H9 (cell line): ENCODE data around the gene BACH2. TPM values are rescaled to one million over a fixed set of nuclear protein-coding genes. Genes with fewer than 3 reads are reported as not detected.

ENCODE experiments used
- DNase-seq: peaks from one replicate; pipeline ENCODE4 v3.0.0-alpha.2; 2017
- H2AFZ ChIP-seq: one replicate; pipeline ENCODE4 v1.6.1; 2013; ENCODE audit warnings: mild to moderate bottlenecking, low read length, control low read depth, moderate library complexity
- H2AK5ac ChIP-seq: 2 replicates; pipeline ENCODE4 v1.6.1; 2013; ENCODE audit warnings: low read length, control low read depth, mixed read lengths; ENCODE audit not compliant: insufficient read length
- H2BK120ac ChIP-seq: one replicate; pipeline ENCODE4 v1.6.1; 2013; ENCODE audit warnings: low read depth, mild to moderate bottlenecking, low read length, control low read depth, inconsistent platforms; ENCODE audit not compliant: poor library complexity, severe bottlenecking
- H2BK12ac ChIP-seq: 2 replicates; pipeline ENCODE4 v1.6.1; 2013; ENCODE audit warnings: low read length, control low read depth, mixed read lengths, low read depth; ENCODE audit not compliant: insufficient read length
- H2BK15ac ChIP-seq: 2 replicates; pipeline ENCODE4 v1.6.1; 2013; ENCODE audit warnings: low read depth, low read length, control low read depth
- H2BK20ac ChIP-seq: one replicate; pipeline ENCODE4 v1.6.1; 2013; ENCODE audit warnings: low read depth, mild to moderate bottlenecking, low read length, control low read depth, inconsistent platforms; ENCODE audit not compliant: poor library complexity, severe bottlenecking
- H2BK5ac ChIP-seq: 2 replicates; pipeline ENCODE4 v1.6.1; 2013; ENCODE audit warnings: low read length, control low read depth, mixed read lengths; ENCODE audit not compliant: insufficient read length
- H3K14ac ChIP-seq: 2 replicates; pipeline ENCODE4 v1.6.1; 2013; ENCODE audit warnings: low read length, control low read depth; ENCODE audit not compliant: insufficient read depth
- H3K18ac ChIP-seq: 2 replicates; pipeline ENCODE4 v1.6.1; 2013; ENCODE audit warnings: low read depth, mild to moderate bottlenecking, mixed read lengths, low read length, control low read depth; ENCODE audit not compliant: insufficient read length
- H3K23ac ChIP-seq: 2 replicates; pipeline ENCODE4 v1.6.1; 2013; ENCODE audit warnings: low read length, control low read depth, mixed read lengths, low read depth; ENCODE audit not compliant: insufficient read length
- H3K23me2 ChIP-seq: 2 replicates; pipeline ENCODE4 v1.6.1; 2013; ENCODE audit warnings: low read depth, mild to moderate bottlenecking, mixed read lengths, low read length, control low read depth; ENCODE audit not compliant: insufficient read length, poor library complexity, severe bottlenecking
- H3K27ac ChIP-seq: 2 replicates; pipeline ENCODE4 v1.5.1; 2013; ENCODE audit warnings: low read length, control low read depth, mixed read lengths, low read depth; ENCODE audit not compliant: insufficient read length
- H3K27me3 ChIP-seq: 2 replicates; pipeline ENCODE4 v1.6.1; 2013; ENCODE audit warnings: low read length, control low read depth, inconsistent platforms; ENCODE audit not compliant: insufficient read depth
- H3K4ac ChIP-seq: 2 replicates; pipeline ENCODE4 v1.6.1; 2013; ENCODE audit warnings: low read depth, mild to moderate bottlenecking, control low read depth, inconsistent platforms, low read length, moderate library complexity
- H3K4me1 ChIP-seq: 2 replicates; pipeline ENCODE4 v1.6.1; 2013; ENCODE audit warnings: low read length, control low read depth, inconsistent platforms; ENCODE audit not compliant: insufficient read depth
- H3K4me2 ChIP-seq: 2 replicates; pipeline ENCODE4 v1.6.1; 2013; ENCODE audit warnings: low read length, control low read depth, mixed read lengths; ENCODE audit not compliant: insufficient read length, insufficient read depth
- H3K56ac ChIP-seq: 2 replicates; pipeline ENCODE4 v1.6.1; 2013; ENCODE audit warnings: low read depth, mild to moderate bottlenecking, mixed read lengths, low read length, control low read depth; ENCODE audit not compliant: insufficient read length
- H3K79me1 ChIP-seq: 2 replicates; pipeline ENCODE4 v1.6.1; 2013; ENCODE audit warnings: low read depth, mild to moderate bottlenecking, moderate library complexity, low read length, control low read depth, inconsistent platforms; ENCODE audit not compliant: insufficient read depth, poor library complexity, severe bottlenecking
- H3K79me2 ChIP-seq: 2 replicates; pipeline ENCODE4 v1.6.1; 2013; ENCODE audit warnings: low read length, control low read depth, inconsistent platforms; ENCODE audit not compliant: insufficient read depth
- H3K9ac ChIP-seq: 2 replicates; pipeline ENCODE4 v1.6.1; 2013; ENCODE audit warnings: low read length, control low read depth, mixed read lengths; ENCODE audit not compliant: insufficient read length; ENCODE audit errors: extremely low read depth
- H3K9me3 ChIP-seq: one replicate; pipeline ENCODE4 v1.6.1; 2013; ENCODE audit warnings: low read depth, low read length, inconsistent platforms; ENCODE audit not compliant: control insufficient read depth
- H3T11ph ChIP-seq: one replicate; pipeline ENCODE4 v1.6.1; 2013; ENCODE audit warnings: mild to moderate bottlenecking, low read length, control low read depth, inconsistent platforms
- H4K20me1 ChIP-seq: one replicate; pipeline ENCODE4 v1.6.1; 2013; ENCODE audit not compliant: control insufficient read depth, insufficient read length, insufficient read depth
- H4K5ac ChIP-seq: 2 replicates; pipeline ENCODE4 v1.6.1; 2013; ENCODE audit warnings: low read depth, mild to moderate bottlenecking, mixed read lengths, low read length, control low read depth; ENCODE audit not compliant: insufficient read length
- H4K8ac ChIP-seq: replicated peaks from 2 replicates; pipeline ENCODE4 v1.6.1; 2013; ENCODE audit warnings: low read length, control low read depth, mixed read lengths, low read depth; ENCODE audit not compliant: insufficient read length
- H4K91ac ChIP-seq: 2 replicates; pipeline ENCODE4 v1.6.1; 2013; ENCODE audit warnings: low read depth, mild to moderate bottlenecking, moderate library complexity, mixed read lengths, low read length, control low read depth; ENCODE audit not compliant: insufficient read length
- H3K27ac Mint-ChIP-seq, 3 experiments: 2 replicates in 2 of 3; 3 replicates in 1 of 3; pipeline ENCODE4 v1.8.0; 2020 to 2021; ENCODE audit warnings: mixed read lengths in 3 of 3, mild to moderate bottlenecking in 1 of 3, moderate library complexity in 1 of 3
- H3K27me3 Mint-ChIP-seq: 2 replicates; pipeline ENCODE4 v1.8.0; 2021; ENCODE audit warnings: low read depth, mild to moderate bottlenecking, moderate library complexity, mixed read lengths
- H3K36me3 Mint-ChIP-seq, 3 experiments: 2 replicates in 2 of 3; 3 replicates in 1 of 3; pipeline ENCODE4 v1.8.0; 2020 to 2021; ENCODE audit warnings: low read depth in 3 of 3, mixed read lengths in 3 of 3; ENCODE audit not compliant: insufficient read depth in 1 of 3
- H3K4me1 Mint-ChIP-seq, 2 experiments: 2 replicates each; pipeline ENCODE4 v1.8.0; 2020; ENCODE audit warnings: mixed read lengths in 2 of 2
- H3K4me3 Mint-ChIP-seq, 2 experiments: 2 replicates in 1 of 2; 3 replicates in 1 of 2; pipeline ENCODE4 v1.8.0; 2020 to 2021; ENCODE audit warnings: mild to moderate bottlenecking in 2 of 2, mixed read lengths in 2 of 2, moderate library complexity in 1 of 2
- H3K9me3 Mint-ChIP-seq, 2 experiments: 2 replicates in 1 of 2; 3 replicates in 1 of 2; pipeline ENCODE4 v1.8.0; 2020; ENCODE audit warnings: mild to moderate bottlenecking in 2 of 2, mixed read lengths in 2 of 2, moderate library complexity in 1 of 2
- CTCF ChIP-seq: fragments of 200-600 bp; sonication (generic); conservative IDR thresholded peaks from 3 replicates; pipeline ENCODE4 v1.8.0; 2021; ENCODE audit warnings: antibody characterized with exemption, mild to moderate bottlenecking
- WGBS: extraction: QIAGEN DNeasy Blood & Tissue Kit; methylation state at CpG from one replicate; pipeline ENCODE4 v1.1.7; 2013; ENCODE audit warnings: missing lambda C conversion rate, low lambda C conversion rate, mixed read lengths; ENCODE audit not compliant: insufficient read length; ENCODE audit errors: extremely low coverage; 5-methylcytosine and 5-hydroxymethylcytosine counted together
- total RNA-seq: library from RNA; stranded (reverse); gene quantifications from 2 replicates; pipeline ENCODE4 v1.2.1, GENCODE V29; 2021

Gene BACH2
- total RNA-seq, 1 experiment from 2014 or later: 2.0 TPM

- TF ChIP-seq CTCF: no peak
- Histone ChIP-seq H3K56ac (no peak overlapping the region), H3K79me1 (no peaks in the 10 kb centered on the region), H2AFZ (no peak overlapping the region), H3K23me2 (no peaks in the 10 kb centered on the region), H2BK20ac (no peak overlapping the region), H3K9ac (no peak overlapping the region), H3K27ac (no peak overlapping the region), H3K9me3 (no peaks in the 10 kb centered on the region), H2BK5ac (no peak overlapping the region), H4K91ac (no peak overlapping the region), H2BK12ac (no peak overlapping the region), H2BK15ac (no peak overlapping the region), H4K5ac (no peak overlapping the region), H2AK5ac (no peak overlapping the region), H4K20me1 (no peaks in the 10 kb centered on the region), H3K27me3 (no peaks in the 10 kb centered on the region), H3T11ph (no peak overlapping the region), H4K8ac (no peak overlapping the region), H2BK120ac (no peak overlapping the region), H3K79me2 (no peaks in the 10 kb centered on the region), H3K4me1 (no peaks in the 10 kb centered on the region), H3K18ac (no peak overlapping the region), H3K14ac (no peak overlapping the region), H3K23ac (no peak overlapping the region), H3K4me2 (no peak overlapping the region), H3K4ac (no peak overlapping the region)
- H3K36me3 Mint-ChIP-seq: peaks cover 0 to 2% (median under 1%) of the 10 kb centered on the region in 3 experiments; a peak in 2 of 7 replicates
- H3K27me3 Mint-ChIP-seq: no peaks in the 10 kb centered on the region
- no peak overlapping the region for H3K27ac Mint-ChIP-seq
- H3K9me3 Mint-ChIP-seq: peaks cover 0 to under 1% of the 10 kb centered on the region in 2 experiments; a peak in 1 of 5 replicates
- no peak for DNase-seq
- H3K4me3 Mint-ChIP-seq: no peak overlapping the region
- no CpG with 5 or more reads among the region's 7 CpGs for WGBS
- 0 out of 4 replicates have a peak, but pooled peaks cover 0 to 2% of the 10 kb centered on the region in 2 experiments for H3K4me1 Mint-ChIP-seq
Measured at GRCh38 chr6:90204327-90205056, 92.2 kb downstream of the BACH2 start.
